K562 (cell line): Measurements from ENCODE around the gene IARS1. TPM values are rescaled to one million over a fixed set of nuclear protein-coding genes. Genes with fewer than 3 reads are reported as not detected.

Experiments used
- ARID3B ChIP-seq: fragments of 250-450 bp; sonication (Bioruptor Pico); IDR thresholded peaks from 2 replicates; pipeline ENCODE4 v1.4.0; 2020; ENCODE audit warnings: borderline replicate concordance
- ATF7 ChIP-seq: fragments of 450-650 bp; IDR thresholded peaks from 2 replicates; pipeline ENCODE4 v1.7.1; 2014; ENCODE audit warnings: mild to moderate bottlenecking, moderate library complexity
- CHD1 ChIP-seq: fragments of 200-600 bp; sonication (generic); IDR thresholded peaks from one replicate; pipeline ENCODE4 v1.6.1; 2012; ENCODE audit warnings: mild to moderate bottlenecking, moderate library complexity, low read length, inconsistent platforms
- CREB1 ChIP-seq, 2 experiments: sonication (generic) in 1 of 2; formaldehyde crosslinking in 1 of 2; IDR thresholded peaks; 2 replicates each; pipeline versions ENCODE4 v1.6.1 to v1.8.0; 2012 to 2022; ENCODE audit warnings: inconsistent platforms in 1 of 2, mild to moderate bottlenecking in 1 of 2, missing genetic modification reagents in 1 of 2, moderate library complexity in 1 of 2
- DEAF1 ChIP-seq: fragments of 450-650 bp; formaldehyde crosslinking; IDR thresholded peaks from 2 replicates; pipeline ENCODE4 v1.4.0; 2020; ENCODE audit warnings: mild to moderate bottlenecking, moderate library complexity
- HEY1 ChIP-seq: fragments of 250-450 bp; sonication (Bioruptor Pico); IDR thresholded peaks from 2 replicates; pipeline ENCODE4 v1.5.0; 2020; ENCODE audit warnings: mild to moderate bottlenecking, moderate library complexity, borderline replicate concordance
- HNRNPL ChIP-seq: fragments of 200-400 bp; formaldehyde crosslinking; IDR thresholded peaks from 2 replicates; pipeline ENCODE4 v1.6.1; 2017; ENCODE audit warnings: low read depth, mild to moderate bottlenecking, low read length
- KLF6 ChIP-seq: fragments of 250-450 bp; sonication (Bioruptor Pico); IDR thresholded peaks from 2 replicates; pipeline ENCODE4 v1.4.0; 2020; ENCODE audit warnings: mild to moderate bottlenecking, moderate library complexity, borderline replicate concordance
- NCOA1 ChIP-seq: fragments of 450-650 bp; IDR thresholded peaks from 2 replicates; pipeline ENCODE4 v1.6.1; 2016; ENCODE audit warnings: low read depth
- NELFE ChIP-seq: IDR thresholded peaks from 2 replicates; pipeline ENCODE4 v1.6.1; 2011; ENCODE audit warnings: mild to moderate bottlenecking; ENCODE audit not compliant: insufficient read depth, insufficient read length
- NRF1 ChIP-seq, 2 experiments: fragments of 450-650 bp; IDR thresholded peaks in 1 of 2; conservative IDR thresholded peaks in 1 of 2; 2 replicates each; pipeline ENCODE4 v1.6.1; 2014; ENCODE audit warnings: mild to moderate bottlenecking in 2 of 2
- NUFIP1 ChIP-seq: fragments of 450-650 bp; IDR thresholded peaks from 2 replicates; pipeline ENCODE4 v1.6.1; 2018; ENCODE audit not compliant: partially characterized antibody
- RAD51 ChIP-seq: fragments of 450-650 bp; IDR thresholded peaks from 2 replicates; pipeline ENCODE4 v1.7.1; 2016; ENCODE audit warnings: low read depth, mild to moderate bottlenecking, borderline replicate concordance
- SMAD3 ChIP-seq: fragments of 450-650 bp; formaldehyde crosslinking; conservative IDR thresholded peaks from 2 replicates; pipeline ENCODE4 v1.4.0; 2020; ENCODE audit warnings: mild to moderate bottlenecking
- SMARCC2 ChIP-seq: fragments of 450-650 bp; IDR thresholded peaks from 2 replicates; pipeline ENCODE4 v1.6.1; 2017; ENCODE audit warnings: antibody characterized with exemption, moderate library complexity, mild to moderate bottlenecking, low read depth
- SNIP1 ChIP-seq: fragments of 450-650 bp; IDR thresholded peaks from 2 replicates; pipeline ENCODE4 v1.7.1; 2017; ENCODE audit warnings: low read depth, mild to moderate bottlenecking
- STAT5B ChIP-seq: fragments of 250-450 bp; sonication (Bioruptor Pico); IDR thresholded peaks from 2 replicates; pipeline ENCODE4 v1.8.0; 2021; ENCODE audit warnings: mild to moderate bottlenecking, inconsistent platforms
- YBX1 ChIP-seq: fragments of 450-650 bp; IDR thresholded peaks from 2 replicates; pipeline ENCODE4 v1.7.1; 2016; ENCODE audit warnings: mild to moderate bottlenecking
- ZBED1 ChIP-seq: IDR thresholded peaks from 2 replicates; pipeline ENCODE4 v1.6.1; 2014
- ZC3H8 ChIP-seq: fragments of 450-650 bp; IDR thresholded peaks from 2 replicates; pipeline ENCODE4 v1.6.1; 2017
- ZNF253 ChIP-seq: fragments of 250-450 bp; sonication (Bioruptor Pico); conservative IDR thresholded peaks from 2 replicates; pipeline ENCODE4 v1.6.1; 2021; ENCODE audit warnings: mild to moderate bottlenecking
- ZNF324 ChIP-seq: fragments of 250-450 bp; sonication (Bioruptor Pico); IDR thresholded peaks from 2 replicates; pipeline ENCODE4 v1.4.0; 2020; ENCODE audit warnings: mild to moderate bottlenecking
- polyA plus RNA-seq, 8 experiments: library from polyadenylated mRNA; depleted of rRNA in 4 of 8; stranded (reverse) in 5 of 8; unstranded in 3 of 8; fragments of >200 nt; fragmentation: Nextera tagmentation in 2 of 8; fragmentation: Illumina TruSeq in 1 of 8; extraction: Ambion mirVana in 2 of 8; extraction: Trizol in 1 of 8; gene quantifications; 2 replicates each; pipeline versions ENCODE4 v1.2.1 to v1.2.3, GENCODE V29; 2011 to 2014; ENCODE audit warnings: inconsistent platforms in 1 of 8, missing spikeins in 1 of 8
- total RNA-seq, 7 experiments: library from RNA; depleted of rRNA in 6 of 7; stranded (reverse); fragments of >200 nt in 6 of 7; fragmentation: Illumina TruSeq in 2 of 7; extraction: Trizol in 2 of 7; gene quantifications; 2 replicates each; pipeline versions ENCODE4 v1.2.1 to v1.2.3, GENCODE V29; 2011 to 2021; ENCODE audit warnings: low replicate concordance in 1 of 7
- TF ChIP-seq, protein P1 (sequence below): fragments of 450-650 bp; IDR thresholded peaks from one replicate; pipeline ENCODE4 v1.6.1; 2018; ENCODE audit warnings: mild to moderate bottlenecking, moderate library complexity; ENCODE audit not compliant: partially characterized antibody
- TF ChIP-seq, protein P2 (sequence below), 2 experiments: fragments of 450-650 bp; conservative IDR thresholded peaks; 2 replicates each; pipeline ENCODE4 v1.6.1; 2017; ENCODE audit warnings: mild to moderate bottlenecking in 2 of 2, moderate library complexity in 2 of 2

IARS1 gene
- total and polyA plus RNA-seq, 9 of the 15 experiments (the other 6 are each of a cell fraction or from before 2014, with no cell fraction given) = 119 to 371 (median 234) TPM

GRCh38 chr9:92325269-92325990 lies 31.9 kb upstream of the IARS1 start, which contains the start of the genes CENPP and NOL8 (continued):
- TF ChIP-seq SMARCC2 (no peak), ZC3H8 (peak; percentile 91), ZNF324 (CRISPR knock-in tag) (no peak), NCOA1 (peak; percentile 99), CHD1 (no peak), NRF1 (conservative IDR thresholded peaks at IDR 0.05 in 1 of 2, IDR thresholded peaks at IDR 0.05 in 1 of 2) (peak; percentile 89 to 91), DEAF1 (no peak), ZBED1 (no peak), NELFE (no peak), ATF7 (peak; percentile 100), NUFIP1 (peak; percentile 94), CREB1 (IDR thresholded peaks at IDR 0.05) (0 out of 2 replicates have a peak, but pooled peaks have one; percentile 7), CREB1 (CRISPR knock-in tag; IDR thresholded peaks at IDR 0.05) (peak; percentile 58), STAT5B (no peak), SMAD3 (CRISPR knock-in tag) (0 out of 2 replicates have a peak, but pooled peaks have one; percentile 40), HNRNPL (0 out of 2 replicates have a peak, but pooled peaks have one; percentile 55), YBX1 (no peak), KLF6 (CRISPR knock-in tag) (no peak), SNIP1 (0 out of 2 replicates have a peak, but pooled peaks have one; percentile 50), RAD51 (peak; percentile 98), ZNF253 (CRISPR knock-in tag) (no peak), HEY1 (CRISPR knock-in tag) (peak; percentile 62; the same call in 1 of the 2 replicates), ARID3B (no peak)
- TF ChIP-seq, protein P1, sequence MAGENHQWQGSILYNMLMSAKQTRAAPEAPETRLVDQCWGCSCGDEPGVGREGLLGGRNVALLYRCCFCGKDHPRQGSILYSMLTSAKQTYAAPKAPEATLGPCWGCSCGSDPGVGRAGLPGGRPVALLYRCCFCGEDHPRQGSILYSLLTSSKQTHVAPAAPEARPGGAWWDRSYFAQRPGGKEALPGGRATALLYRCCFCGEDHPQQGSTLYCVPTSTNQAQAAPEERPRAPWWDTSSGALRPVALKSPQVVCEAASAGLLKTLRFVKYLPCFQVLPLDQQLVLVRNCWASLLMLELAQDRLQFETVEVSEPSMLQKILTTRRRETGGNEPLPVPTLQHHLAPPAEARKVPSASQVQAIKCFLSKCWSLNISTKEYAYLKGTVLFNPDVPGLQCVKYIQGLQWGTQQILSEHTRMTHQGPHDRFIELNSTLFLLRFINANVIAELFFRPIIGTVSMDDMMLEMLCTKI = no peak
- TF ChIP-seq, protein P2, sequence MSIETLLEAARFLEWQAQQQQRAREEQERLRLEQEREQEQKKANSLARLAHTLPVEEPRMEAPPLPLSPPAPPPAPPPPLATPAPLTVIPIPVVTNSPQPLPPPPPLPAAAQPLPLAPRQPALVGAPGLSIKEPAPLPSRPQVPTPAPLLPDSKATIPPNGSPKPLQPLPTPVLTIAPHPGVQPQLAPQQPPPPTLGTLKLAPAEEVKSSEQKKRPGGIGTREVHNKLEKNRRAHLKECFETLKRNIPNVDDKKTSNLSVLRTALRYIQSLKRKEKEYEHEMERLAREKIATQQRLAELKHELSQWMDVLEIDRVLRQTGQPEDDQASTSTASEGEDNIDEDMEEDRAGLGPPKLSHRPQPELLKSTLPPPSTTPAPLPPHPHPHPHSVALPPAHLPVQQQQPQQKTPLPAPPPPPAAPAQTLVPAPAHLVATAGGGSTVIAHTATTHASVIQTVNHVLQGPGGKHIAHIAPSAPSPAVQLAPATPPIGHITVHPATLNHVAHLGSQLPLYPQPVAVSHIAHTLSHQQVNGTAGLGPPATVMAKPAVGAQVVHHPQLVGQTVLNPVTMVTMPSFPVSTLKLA (conservative IDR thresholded peaks at IDR 0.05) = peak; percentile 100
